SKM-1 (cell line): ENCODE data around the gene ZBTB18.
"Not testable (repeated sequence)": the region's sequence is repeated elsewhere in the genome, so short reads cannot be mapped to it uniquely, and the experiment has no call there.

Experiments
- DNase-seq: peaks from one replicate; lab custom pipeline; 2025; ENCODE audit not compliant: unreplicated experiment; lab: John Stamatoyannopoulos, UW

ZBTB18 gene

DNA sequence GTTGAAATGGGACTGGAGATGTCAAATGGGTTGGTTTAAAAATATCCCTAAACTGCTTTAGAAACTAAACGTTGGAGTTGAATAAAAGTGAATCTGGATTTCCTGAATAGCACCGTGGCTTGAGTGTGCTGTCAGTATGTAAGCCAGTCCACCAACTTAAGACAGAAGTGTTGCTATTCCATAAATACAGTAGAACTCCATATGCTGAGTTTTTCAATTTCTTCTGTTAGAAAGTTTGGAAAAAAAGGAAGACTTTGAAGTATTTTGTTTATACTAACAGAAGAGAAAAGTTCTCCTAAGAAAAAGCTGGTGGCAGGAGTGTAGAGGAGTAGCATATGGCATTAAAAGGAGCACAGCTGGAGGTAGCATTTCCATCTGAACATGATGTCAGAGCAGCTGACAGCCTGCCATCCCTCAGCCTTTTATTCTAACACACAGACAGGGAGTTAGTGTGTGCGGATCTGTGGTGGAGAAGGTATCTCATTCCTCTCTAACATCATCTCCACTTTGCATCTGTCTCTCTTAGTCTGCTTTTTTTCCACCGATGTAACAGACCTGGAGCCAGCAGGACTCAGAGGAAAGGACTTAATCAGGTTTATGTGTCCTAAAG, at the start of gene ZBTB18:
ZBTB18 (plus strand) TSS at position 449 of the 610 bp plus-strand sequence; CDS start at position 598, 149 bp downstream.
- DNase-seq: no peak

DNA sequence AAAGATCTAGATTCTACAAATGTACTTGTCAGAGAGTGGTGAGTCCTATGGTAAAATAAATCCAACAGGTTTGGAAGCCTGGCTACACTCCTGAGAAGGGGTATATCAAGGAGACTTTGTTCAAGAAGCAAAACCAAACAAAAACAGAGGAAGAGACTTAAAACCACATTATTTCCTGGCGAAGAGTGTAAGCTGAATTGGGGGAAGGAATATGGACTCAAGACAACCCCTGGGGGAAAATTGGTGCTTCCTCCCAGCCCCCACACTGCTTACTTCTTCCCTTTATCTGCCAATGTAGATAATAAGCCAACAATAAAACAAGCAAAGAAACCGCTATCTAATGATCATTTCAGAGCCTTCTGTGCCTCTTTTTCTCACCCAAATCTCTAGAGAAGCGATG, 48.4 kb upstream of the ZBTB18 start:
- no peak for DNase-seq

DNA sequence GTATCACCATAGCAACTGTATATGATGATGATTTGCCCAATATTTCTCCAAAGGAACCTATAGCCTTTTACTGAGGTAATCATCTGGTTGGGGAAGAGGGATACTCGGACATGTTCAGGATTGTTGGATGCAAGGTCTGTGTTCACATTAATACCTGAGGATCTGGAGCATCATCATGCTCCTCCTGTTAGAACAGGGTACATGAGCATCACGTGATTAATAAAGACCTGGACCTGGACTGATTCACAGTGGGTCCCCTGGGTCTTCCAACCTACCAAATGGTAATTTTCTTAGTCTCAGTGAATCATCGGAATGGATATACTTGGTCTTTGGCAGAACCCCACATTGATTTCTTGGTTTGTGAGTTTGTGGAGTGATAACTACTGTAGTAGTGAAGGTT, 45.6 kb upstream of the ZBTB18 start:
- no peak for DNase-seq

DNA sequence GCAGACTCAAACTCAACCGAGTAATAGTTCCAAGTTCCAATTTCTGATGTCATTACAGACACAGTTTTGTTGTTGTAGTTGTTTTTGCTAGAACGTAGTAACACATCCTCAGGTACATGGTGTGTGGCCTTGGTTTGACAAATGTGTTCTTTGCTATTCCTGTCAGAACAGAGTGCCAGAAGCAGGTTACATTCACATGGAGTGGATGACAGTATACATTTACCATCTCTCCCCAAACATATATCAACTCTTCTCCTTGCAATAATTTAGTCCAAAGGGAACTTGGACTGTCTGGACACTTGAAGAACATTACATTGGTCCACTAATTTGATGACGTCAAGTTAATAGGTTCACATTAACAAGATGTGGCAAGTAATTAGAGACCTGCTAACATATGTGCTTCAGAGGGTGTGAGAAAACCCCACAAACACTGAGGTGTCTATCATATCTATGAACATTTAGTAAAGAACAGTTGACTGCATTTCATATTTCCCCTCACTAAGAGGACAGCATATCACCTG, 44.6 kb upstream of the ZBTB18 start:
- DNase-seq: no peak

DNA sequence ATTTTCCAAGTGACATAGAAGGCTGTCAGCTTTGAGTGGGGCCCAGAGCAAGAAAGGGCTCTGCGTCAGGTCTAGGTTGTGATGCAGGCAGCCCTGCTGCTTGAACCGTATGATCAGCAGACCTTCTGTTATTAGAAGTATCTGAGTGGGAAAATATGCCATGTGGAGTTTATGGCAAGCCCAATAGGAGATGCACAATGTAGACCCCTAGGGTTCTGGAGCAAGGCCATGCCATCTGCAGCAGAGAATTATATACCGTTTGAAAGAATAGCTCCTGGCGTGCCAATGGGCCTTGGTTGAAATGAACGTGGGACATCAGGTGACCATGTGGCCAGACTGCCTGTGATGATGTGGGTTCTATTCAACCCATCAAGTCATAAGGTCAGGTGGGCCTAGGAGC, 44.1 kb upstream of the ZBTB18 start:
- DNase-seq: no peak

DNA sequence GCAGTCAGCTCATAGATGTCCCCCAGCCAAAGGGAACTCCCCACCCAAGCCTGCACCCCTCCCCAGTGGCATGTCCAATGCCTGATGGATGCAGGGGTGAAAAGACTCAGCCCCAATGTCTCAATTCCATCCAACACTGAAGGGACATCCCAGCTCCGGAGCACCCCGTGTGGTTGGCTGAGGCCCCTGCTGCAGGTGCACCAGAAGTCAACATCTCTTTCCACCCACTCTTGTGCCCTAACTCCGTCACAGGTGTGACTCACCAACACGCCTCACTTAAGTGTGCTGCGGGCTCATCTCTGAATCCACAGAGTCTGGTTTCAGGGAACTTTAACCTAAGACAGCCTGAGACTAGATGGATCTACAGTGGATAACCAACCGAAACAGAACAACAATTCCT, 40.9 kb upstream of the ZBTB18 start:
- DNase-seq: no peak

DNA sequence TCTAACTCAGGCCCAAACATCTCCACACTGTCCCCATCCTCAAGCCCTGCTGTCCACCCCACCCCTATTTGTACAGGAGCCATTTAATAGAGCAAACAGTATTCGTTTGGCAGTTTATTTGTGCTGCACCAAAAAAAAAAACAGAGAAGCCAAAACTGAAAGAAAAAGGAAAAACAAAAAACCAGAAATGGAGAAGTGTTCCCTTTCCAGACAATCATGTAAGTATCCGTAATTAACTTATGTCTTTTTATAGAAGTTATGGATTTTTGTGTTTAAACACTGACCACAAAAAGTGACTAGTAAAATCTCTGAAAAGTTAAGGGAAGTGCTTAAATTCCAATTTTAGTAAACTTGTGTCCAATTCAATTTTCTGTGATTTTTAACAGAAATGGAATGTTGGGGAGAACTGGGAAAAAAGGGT, 40.4 kb upstream of the ZBTB18 start:
- no peak for DNase-seq

DNA sequence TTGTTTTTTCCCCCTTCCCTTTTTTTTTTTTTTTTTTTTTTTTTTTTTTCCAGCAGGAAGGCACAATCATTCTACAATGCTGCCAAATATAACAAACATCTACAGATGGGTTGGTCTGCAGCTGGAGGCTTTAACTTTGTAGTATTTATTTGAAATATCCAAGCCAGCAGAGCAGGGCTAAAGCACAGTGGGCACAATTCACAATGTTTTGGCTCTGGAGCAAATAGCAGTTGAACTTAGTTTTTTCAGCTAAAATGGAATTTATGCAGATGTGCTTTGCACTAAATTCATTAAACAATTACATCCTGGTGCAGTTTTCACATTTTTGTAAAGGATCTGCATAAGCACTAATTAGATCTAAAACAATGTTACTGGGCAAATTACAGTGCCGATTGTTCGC, 39.8 kb upstream of the ZBTB18 start:
- DNase-seq: no peak

DNA sequence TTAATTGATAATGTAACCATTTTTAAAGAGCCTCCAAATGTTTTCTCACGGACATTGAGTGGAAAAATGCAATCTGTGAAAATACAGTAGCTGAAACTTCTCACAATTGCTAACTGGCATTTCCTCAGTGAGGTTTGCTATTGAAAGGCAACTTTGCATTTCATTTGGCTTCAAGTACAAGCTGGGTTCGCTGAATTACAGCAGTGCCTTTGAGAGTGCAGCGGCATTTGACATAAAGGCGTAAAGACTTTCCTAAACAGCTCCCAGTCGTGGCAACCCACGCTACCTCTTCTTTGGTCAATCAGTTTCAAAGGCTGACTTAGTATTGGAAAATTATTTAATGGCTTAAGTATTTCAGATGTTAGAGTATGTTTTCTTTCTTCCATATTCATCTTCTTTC, 39.3 kb upstream of the ZBTB18 start:
- no peak for DNase-seq

DNA sequence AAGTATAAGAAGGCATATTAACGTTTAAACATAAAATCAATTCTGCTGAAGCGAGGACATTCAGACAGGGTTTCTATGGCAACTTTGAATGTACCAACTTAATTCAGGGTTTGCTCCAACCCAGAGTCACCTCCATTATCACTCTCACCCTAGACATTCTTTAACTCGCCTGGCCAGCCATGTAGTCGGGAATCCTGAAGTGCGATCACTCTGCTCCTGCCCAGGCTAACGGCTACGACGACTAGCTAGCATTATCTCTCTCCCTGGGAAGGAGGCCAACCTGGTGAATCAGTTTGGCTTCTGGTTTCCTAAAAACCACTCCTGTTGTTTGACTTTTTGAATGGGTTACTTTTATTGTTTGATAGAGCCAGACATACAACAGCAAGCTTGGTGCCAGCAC, 38.9 kb upstream of the ZBTB18 start:
- DNase-seq: no peak

DNA sequence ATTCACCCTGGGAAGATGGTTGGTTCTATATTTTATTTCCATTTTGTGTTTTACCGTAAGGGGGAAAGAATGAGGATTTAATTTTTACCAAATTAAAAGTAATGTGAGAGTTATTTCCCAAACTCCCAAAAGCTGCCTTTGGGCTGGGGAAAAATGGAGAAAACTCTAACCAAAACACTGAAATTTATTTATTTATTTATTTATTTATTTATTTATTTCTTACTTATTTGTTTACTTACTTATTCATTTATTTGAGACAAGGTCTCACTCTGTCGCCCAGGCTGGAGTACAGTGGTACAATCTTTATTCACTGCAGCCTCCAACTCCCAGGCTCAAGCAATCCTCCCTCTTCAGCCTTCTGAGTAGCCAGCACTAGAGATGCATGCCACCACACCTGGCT, 38.0 kb upstream of the ZBTB18 start:
- DNase-seq: no peak

DNA sequence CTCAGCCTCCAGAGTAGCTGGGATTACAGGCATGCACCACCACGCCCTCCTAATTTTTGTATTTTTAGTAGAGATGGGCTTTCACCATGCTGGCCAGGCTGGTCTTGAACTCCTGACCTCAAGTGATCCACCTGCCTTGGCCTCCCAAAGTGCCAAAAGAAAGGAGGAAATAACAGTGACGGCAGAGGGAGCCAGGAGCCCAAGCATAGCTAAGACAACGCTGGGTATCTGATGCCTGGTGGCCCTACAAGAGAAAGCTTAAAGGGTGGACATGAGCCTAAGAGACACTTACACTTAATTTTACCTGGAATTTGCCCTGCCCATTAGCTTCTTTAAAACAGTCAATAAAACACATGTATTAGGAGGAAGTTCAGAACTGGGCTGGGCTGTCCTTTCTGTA, 36.2 kb upstream of the ZBTB18 start:
- DNase-seq: not testable (repeated sequence)

DNA sequence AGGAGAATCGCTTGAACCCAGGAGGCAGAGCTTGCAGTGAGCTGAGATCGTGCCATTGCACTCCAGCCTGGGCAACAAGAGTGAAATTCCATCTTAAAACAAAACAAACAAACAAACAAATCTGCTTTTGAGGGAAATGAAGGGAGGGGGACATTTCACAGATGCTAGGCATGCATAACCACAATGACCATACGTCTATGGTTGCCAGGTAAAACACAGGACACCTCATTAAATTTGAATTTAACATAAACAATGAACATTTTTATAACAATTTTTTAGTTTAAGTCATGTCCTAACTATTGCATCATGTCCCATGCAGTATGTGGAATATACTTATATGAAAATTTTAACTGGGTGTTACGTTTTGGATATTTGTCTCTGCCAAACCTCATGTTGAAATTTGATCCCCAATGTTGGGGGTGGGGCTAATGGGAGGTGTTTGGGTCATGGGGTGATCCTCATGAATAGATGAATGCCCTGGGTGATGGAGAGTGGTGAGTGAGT, 31.0 kb upstream of the ZBTB18 start:
- DNase-seq: no peak

DNA sequence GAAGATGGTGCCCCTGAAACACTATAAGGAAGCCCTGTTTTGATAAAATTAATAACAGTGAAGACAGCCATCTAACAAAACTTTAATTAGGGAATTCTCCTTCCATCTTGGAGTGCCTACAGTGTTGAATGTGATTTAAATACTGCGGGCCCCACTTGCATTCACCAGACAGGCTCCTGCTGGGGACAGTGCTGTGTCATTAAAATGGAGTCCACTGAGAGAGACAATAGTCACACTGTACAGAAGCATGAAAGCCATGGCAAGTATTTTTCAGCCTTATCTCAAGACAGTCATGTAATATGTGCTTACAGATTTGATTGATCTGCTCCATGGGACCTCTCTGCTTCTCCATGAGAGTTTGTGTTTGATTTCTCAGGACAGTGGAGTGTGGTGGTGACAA, 29.7 kb upstream of the ZBTB18 start:
- DNase-seq: no peak

DNA sequence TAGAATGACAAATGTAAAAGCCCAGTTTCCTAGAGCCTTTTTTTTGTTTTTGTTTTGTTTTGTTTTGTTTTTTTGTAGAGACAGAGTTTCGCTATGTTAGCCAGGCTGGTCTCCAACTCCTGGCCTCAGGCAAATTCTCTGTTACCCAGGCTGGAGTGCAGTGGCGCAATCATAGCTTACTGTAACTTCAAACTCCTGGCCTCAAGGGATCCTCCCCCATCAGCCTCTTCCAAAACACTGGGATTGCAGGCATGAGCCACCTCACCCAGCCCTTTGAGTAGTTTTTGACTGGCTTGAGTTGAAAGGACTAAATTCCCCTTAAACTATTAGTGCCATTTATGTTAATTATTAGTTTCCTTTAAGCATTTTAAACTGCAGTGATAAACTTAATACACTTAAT, 28.8 kb upstream of the ZBTB18 start:
- no peak for DNase-seq

DNA sequence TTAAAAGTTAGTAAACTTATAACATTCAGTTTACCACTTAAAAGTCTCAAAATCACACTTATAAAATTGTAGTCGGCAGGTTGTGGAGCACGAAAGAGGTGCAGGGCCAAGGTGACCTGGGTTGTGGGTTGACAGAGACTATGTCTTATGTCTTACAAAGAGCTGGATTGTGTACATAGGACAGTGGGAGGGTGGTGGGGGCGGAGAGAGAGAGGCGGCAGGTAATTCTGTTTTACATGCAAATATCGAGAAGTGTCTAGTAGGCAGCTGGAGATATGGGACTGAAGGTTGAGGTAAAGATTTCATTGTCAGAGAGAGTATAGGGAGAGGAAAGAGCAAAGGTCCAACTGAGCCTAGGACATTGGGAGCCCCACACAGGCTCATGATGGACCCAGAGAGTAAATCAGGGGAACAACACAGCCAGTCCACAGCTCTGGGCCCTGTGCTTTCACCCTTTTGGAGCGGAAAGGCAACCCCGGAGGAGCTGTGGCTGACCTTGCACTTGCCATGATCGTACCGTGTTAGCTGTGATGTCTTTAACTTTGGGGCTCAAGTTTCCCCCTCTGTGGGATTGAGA, 28.1 kb upstream of the ZBTB18 start:
- no peak for DNase-seq

DNA sequence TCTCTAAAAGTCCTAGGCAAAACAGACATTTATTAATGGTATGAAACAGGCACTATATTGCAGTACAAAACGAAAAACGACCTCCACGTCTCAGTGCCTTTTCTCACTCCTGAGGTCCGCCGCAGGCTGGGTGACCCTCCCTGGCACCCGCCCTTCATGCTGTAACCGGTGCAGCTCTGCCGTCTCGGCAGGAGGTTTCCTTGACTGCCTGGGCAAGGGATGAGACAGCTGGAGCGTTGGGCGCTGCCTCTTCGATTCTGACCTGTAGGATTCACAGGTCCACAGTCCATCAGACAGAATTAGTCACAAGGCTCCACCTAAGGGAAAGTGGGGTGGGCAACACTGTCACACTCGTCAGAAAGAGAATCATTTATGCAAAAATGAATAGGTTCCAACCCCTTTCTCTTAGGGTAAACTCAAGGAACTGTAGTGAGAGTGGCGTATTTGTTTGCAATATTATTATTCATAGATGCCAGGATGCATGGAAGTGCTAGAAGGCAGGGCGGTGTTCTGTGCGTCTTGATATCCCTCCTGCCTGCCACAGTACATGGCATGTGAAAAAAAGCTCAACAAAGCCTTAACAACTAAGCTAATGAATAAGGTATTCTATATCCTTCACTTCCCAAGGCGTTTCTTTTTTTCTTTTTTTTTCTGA, 23.5 kb upstream of the ZBTB18 start:
- DNase-seq: no peak

DNA sequence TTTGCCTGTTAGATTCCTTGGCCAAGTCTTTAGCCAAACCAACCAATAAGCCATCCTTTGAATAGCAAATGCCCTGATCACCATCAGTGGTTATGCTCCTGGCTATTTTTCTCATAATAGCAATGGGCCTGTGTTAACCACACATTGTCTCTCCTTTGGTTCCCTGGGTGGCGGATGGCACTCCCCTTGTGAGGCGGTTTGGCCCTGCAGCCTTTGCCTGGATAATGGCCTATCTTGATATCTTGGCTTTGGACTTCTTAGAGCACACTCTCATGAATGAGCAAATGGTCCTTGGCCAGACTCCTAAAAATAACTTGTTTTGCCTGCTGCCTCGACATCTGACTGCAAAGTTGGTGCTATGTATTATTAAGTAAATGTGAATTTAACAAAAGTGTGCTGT, 22.4 kb upstream of the ZBTB18 start:
- no peak for DNase-seq

DNA sequence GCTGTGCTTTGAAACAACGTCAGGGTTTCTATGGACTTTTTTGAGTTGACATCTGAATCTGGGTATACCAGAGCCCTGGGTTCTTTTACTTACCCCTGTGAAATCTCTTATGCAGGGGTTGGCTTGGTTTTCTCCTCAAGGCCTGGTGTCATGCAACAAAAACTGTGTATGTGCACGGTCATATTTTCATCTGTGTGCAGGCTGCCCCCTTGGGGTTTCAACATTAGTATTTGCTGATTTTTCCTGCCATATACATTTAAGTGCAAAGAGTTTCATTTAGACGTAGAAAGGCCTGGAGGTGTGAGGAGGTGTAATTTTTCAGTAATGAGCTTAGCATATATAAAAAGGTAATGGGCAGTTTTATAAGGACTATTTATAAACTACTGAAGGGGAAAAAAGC, 22.0 kb upstream of the ZBTB18 start:
- DNase-seq: no peak

DNA sequence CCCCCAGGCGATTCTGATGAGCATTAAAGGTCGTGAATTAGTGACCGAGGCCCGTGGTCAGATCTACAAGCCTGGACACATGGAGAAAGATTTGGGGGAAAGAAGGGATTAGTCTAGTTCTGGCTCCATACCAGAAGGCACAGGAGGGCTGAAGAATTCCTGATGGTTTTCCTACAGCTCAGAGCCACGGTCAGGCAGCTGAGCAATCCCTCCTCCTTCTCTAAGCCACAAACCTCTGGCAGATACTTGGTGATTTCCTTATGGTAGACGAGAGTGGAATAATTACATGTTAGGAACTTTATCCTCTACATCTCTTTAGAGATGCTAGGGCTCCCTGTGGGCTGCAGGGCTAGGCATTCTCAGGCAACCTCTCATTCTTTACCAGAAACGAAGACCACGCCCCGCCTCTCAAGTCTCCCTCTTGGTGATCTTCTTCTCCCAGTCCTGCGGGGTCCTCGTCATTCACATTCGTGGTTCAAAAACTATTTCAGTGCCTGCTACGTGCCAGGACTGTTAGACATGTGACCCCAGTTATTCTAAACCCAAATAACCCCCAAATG, 20.5 kb upstream of the ZBTB18 start:
- no peak for DNase-seq

DNA sequence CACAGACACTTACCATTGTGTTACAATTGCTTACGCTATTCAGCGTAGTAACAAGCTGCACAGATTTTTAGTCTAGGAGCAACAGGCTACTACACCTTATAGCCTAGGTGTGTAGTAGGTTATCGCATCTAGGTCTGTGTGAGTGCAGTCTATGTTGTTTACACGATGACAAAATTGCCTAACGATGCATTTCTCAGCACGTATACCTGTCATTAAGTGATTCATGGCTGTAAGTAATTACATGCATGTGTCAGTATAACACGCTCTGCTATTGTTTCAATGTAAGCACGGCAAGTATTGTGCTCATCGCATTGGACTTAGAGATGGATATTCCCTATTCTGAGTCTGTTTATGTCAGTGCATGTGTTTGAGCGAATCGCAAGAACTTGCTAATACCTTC, 15.7 kb upstream of the ZBTB18 start:
- no peak for DNase-seq

DNA sequence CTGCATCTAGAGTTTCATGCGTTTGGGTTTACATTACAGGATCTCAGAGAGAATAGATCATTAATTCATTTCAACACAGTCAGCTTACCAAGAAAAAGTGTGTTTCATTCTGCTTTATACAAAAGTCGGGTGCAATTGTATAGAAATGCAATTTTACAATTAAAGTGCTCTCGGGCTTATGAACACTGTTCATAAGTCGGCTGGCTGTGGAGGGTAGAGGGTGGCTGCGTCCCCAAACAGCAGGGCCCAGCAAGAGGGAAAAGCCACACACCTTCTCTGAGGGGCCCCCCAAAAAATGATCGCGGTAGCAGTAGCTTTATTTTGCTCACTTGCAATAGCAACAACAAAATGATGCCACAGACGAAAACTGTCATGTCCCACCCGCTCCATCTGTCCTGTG, 13.8 kb upstream of the ZBTB18 start:
- DNase-seq: no peak
